Loucy (cell line): Measurements from ENCODE around the gene ZBTB20.

Experiments
- H2AFZ ChIP-seq: fragments of 200-600 bp; sonication (generic); 2 replicates; pipeline ENCODE4 v1.6.0; 2016; ENCODE audit warnings: antibody characterized with exemption, mild to moderate bottlenecking, low read length, moderate library complexity
- H3F3A ChIP-seq: fragments of 200-600 bp; 2 replicates; pipeline ENCODE4 v1.6.0; 2016; ENCODE audit warnings: antibody characterized with exemption, low read depth, mild to moderate bottlenecking
- H3K27me3 ChIP-seq: fragments of 200-600 bp; sonication (generic); 2 replicates; pipeline ENCODE4 v1.6.1; 2014; ENCODE audit warnings: low read length, mild to moderate bottlenecking; ENCODE audit not compliant: insufficient read depth, poor library complexity, severe bottlenecking
- H3K36me3 ChIP-seq: fragments of 200-600 bp; sonication (generic); 2 replicates; pipeline ENCODE4 v1.6.1; 2016; ENCODE audit warnings: low read length; ENCODE audit not compliant: insufficient read depth
- H3K4me1 ChIP-seq: fragments of 200-600 bp; sonication (generic); 2 replicates; pipeline ENCODE4 v1.5.1; 2014; ENCODE audit warnings: low read length, mild to moderate bottlenecking; ENCODE audit not compliant: insufficient read depth, poor library complexity, severe bottlenecking
- H3K4me2 ChIP-seq: fragments of 200-600 bp; sonication (generic); 2 replicates; pipeline ENCODE4 v1.6.0; 2014; ENCODE audit warnings: antibody characterized with exemption, low read length, low read depth, mild to moderate bottlenecking; ENCODE audit not compliant: poor library complexity, severe bottlenecking
- H3K4me3 ChIP-seq: fragments of 200-600 bp; sonication (generic); 2 replicates; pipeline ENCODE4 v1.5.1; 2014; ENCODE audit warnings: low read length, mild to moderate bottlenecking, mixed read lengths; ENCODE audit not compliant: poor library complexity, severe bottlenecking
- H3K79me2 ChIP-seq: fragments of 200-600 bp; sonication (generic); 2 replicates; pipeline ENCODE4 v1.6.1; 2014; ENCODE audit warnings: low read length; ENCODE audit not compliant: insufficient read depth
- H3K9ac ChIP-seq: fragments of 200-600 bp; sonication (generic); 2 replicates; pipeline ENCODE4 v1.6.0; 2014; ENCODE audit warnings: mild to moderate bottlenecking, low read depth, low read length, moderate library complexity; ENCODE audit not compliant: poor library complexity, severe bottlenecking
- H3K9me2 ChIP-seq: fragments of 200-600 bp; sonication (generic); replicated peaks from 2 replicates; pipeline ENCODE4 v1.6.1; 2016; ENCODE audit warnings: low read depth, low read length, mixed read lengths
- H3K9me3 ChIP-seq: fragments of 200-600 bp; sonication (generic); 2 replicates; pipeline ENCODE4 v1.6.1; 2014; ENCODE audit warnings: mild to moderate bottlenecking, antibody characterized with exemption, low read length, low read depth; ENCODE audit not compliant: insufficient read depth
- H4K20me1 ChIP-seq: fragments of 200-600 bp; sonication (generic); 2 replicates; pipeline ENCODE4 v1.6.0; 2014; ENCODE audit warnings: antibody characterized with exemption, low read length, mild to moderate bottlenecking; ENCODE audit not compliant: insufficient read depth, poor library complexity, severe bottlenecking
- CTCF ChIP-seq: fragments of 200-600 bp; sonication (generic); conservative IDR thresholded peaks from 2 replicates; pipeline ENCODE4 v1.5.1; 2014; ENCODE audit warnings: mild to moderate bottlenecking, antibody characterized with exemption, low read length
- EZH2phosphoT487 ChIP-seq: fragments of 200-600 bp; IDR thresholded peaks from 2 replicates; pipeline ENCODE4 v1.6.1; 2018; ENCODE audit warnings: antibody characterized with exemption, mild to moderate bottlenecking, moderate library complexity, borderline replicate concordance

Gene ZBTB20

GRCh38 chr3:114879059-114880031 is 267.7 kb downstream of the ZBTB20 start:
- Histone ChIP-seq H3K9me3 (no peaks in the 10 kb centered on the region), H3K4me2 (no peak overlapping the region), H4K20me1 (no peaks in the 10 kb centered on the region), H3K9ac (no peak overlapping the region), H2AFZ (no peak overlapping the region), H3K27me3 (no peaks in the 10 kb centered on the region), H3F3A (no peaks in the 10 kb centered on the region; the same call in 1 of the 2 replicates), H3K79me2 (no peaks in the 10 kb centered on the region), H3K4me3 (no peak overlapping the region), H3K36me3 (no peaks in the 10 kb centered on the region), H3K4me1 (peaks cover 27% of the 10 kb centered on the region), H3K9me2 (no peaks in the 10 kb centered on the region)
- TF ChIP-seq CTCF (no peak), EZH2phosphoT487 (no peak)

- Histone ChIP-seq H2AFZ (no peak overlapping the region), H3K36me3 (no peaks in the 10 kb centered on the region), H3K4me1 (peaks cover 35% of the 10 kb centered on the region), H3K4me3 (no peak overlapping the region), H3K79me2 (no peaks in the 10 kb centered on the region), H3K9me3 (no peaks in the 10 kb centered on the region), H3K27me3 (no peaks in the 10 kb centered on the region), H4K20me1 (no peaks in the 10 kb centered on the region), H3K9ac (no peak overlapping the region), H3F3A (no peaks in the 10 kb centered on the region; the same call in 1 of the 2 replicates), H3K4me2 (peak overlapping the region; percentile 19), H3K9me2 (no peaks in the 10 kb centered on the region)
- TF ChIP-seq EZH2phosphoT487 = no peak
- TF ChIP-seq CTCF = no peak
Observed at GRCh38 chr3:114878114-114878839, 268.8 kb downstream of the ZBTB20 start.

GRCh38 chr3:114877378-114878113 is 269.5 kb downstream of the ZBTB20 start:
- Histone ChIP-seq H2AFZ (no peak overlapping the region), H3F3A (no peaks in the 10 kb centered on the region; the same call in 1 of the 2 replicates), H4K20me1 (no peaks in the 10 kb centered on the region), H3K27me3 (no peaks in the 10 kb centered on the region), H3K4me1 (peaks cover 41% of the 10 kb centered on the region), H3K4me3 (no peak overlapping the region), H3K4me2 (peak overlapping the region; percentile 19), H3K79me2 (no peaks in the 10 kb centered on the region), H3K9me2 (no peaks in the 10 kb centered on the region), H3K9me3 (no peaks in the 10 kb centered on the region), H3K9ac (no peak overlapping the region), H3K36me3 (no peaks in the 10 kb centered on the region)
- no peak for TF ChIP-seq CTCF
- no peak for TF ChIP-seq EZH2phosphoT487
